H1 (cell line): Measurements from ENCODE around the gene ANKRD11.

Source experiments
- CBX5 ChIP-seq: fragments of 300-800, 300-1000 bp; sonication (generic); IDR thresholded peaks from 2 replicates; pipeline ENCODE4 v1.7.1; 2016; ENCODE audit warnings: antibody characterized with exemption, low read length, low read depth
- CBX8 ChIP-seq: fragments of 300-800, 300-1000 bp; sonication (generic); IDR thresholded peaks from 2 replicates; pipeline ENCODE4 v1.7.1; 2016; ENCODE audit warnings: low read depth, low read length, borderline replicate concordance
- CTCF ChIP-seq, 3 experiments: IDR thresholded peaks; 1 replicate in 2 of 3; 2 replicates in 1 of 3; pipeline versions ENCODE4 v1.5.1 to v1.6.1; 2011; ENCODE audit warnings: low read length in 3 of 3, mild to moderate bottlenecking in 3 of 3, inconsistent platforms in 2 of 3, low read depth in 1 of 3, moderate library complexity in 1 of 3; ENCODE audit not compliant: insufficient read depth in 1 of 3; ENCODE audit errors: control extremely low read depth in 1 of 3

DNA sequence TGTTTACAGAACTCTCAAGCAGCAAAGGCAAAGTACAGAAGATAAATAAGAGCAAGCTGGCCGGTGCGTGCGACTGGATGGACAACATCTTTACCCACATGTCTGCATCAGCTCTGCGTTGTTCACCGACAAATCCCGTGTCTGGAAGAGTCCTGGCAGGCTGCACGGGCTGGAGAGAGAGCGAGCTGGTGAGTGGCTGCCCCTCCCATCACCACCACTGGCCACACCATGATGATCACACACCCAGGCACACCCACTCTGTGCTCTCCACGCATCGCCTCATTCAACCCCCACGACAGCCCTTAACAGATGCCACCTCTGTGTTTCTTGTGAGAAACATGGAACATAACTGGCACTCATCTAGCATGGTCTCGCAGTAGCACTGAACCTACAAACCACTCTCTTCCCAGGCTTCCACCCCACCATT is 59.2 kb downstream of the ANKRD11 start:
- TF ChIP-seq CBX5 (no peak), CTCF (IDR thresholded peaks at IDR 0.05; ENCODE audit: control extremely low read depth in 1 of 3, insufficient read depth in 1 of 3, low read depth in 1 of 3, low read length in 3 of 3) (no peak), CBX8 (no peak)
